ENCODE measurements around the gene COA3.

Gene COA3, protein sequence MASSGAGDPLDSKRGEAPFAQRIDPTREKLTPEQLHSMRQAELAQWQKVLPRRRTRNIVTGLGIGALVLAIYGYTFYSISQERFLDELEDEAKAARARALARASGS

DNA sequence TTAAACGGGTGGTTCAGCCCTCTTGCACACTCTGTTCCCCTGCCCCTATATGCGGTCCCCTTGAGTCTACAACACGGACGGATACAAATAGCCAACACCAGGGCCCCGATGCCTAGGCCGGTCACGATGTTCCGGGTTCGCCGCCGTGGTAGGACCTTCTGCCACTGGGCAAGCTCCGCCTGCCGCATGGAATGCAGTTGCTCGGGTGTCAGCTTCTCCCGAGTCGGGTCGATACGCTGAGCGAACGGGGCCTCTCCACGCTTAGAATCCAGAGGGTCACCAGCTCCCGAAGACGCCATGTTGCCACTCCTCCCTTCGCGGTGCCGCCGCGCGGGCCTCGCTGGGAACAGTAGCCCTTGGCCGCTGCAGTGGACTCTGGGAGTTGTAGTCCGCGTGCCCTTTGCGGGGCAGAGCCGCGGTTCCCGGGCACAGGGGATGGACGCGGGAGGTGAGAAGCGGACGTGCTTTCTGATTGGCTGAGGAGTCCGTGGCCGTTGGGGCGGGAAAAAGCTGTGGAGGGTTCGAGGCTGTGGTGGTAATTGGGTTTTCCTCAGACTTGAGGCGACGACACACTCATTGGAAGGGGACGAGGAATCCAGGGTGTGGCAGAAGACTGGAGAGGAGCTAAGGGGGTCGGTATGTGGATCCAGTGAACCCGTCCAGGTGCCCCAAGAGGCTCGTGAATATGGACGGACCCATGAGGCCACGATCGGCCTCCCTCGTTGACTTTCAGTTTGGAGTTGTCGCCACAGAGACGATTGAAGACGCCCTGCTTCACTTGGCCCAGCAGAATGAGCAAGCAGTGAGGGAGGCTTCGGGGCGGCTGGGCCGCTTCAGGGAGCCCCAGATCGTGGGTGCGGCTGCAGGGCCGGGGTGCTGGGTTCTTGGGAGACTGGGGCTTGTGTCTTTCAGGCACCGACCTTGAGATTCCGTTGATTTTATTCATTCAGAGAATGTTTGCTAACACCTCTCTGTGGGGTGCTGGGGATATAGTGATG, at the start of gene COA3, which contains the start of gene CNTD1:
Gene COA3, minus strand, starts transcription at position 322 of the 998 bp plus-strand sequence. Its CDS starts 23 bp downstream, at position 299.
Gene CNTD1, plus strand, starts transcription at position 479 of the 998 bp plus-strand sequence. Its CDS starts 207 bp downstream, at position 686.
- no peaks in the 10 kb centered on the region for H3K27me3 ChIP-seq (ENCODE audit: control insufficient read depth, insufficient read depth, low read length)
- peaks cover 4% of the 10 kb centered on the region for H3K4me1 ChIP-seq
- no peaks in the 10 kb centered on the region for H3K36me3 ChIP-seq (ENCODE audit: control insufficient read depth, insufficient read depth, low read length)
- TF ChIP-seq, protein P1, sequence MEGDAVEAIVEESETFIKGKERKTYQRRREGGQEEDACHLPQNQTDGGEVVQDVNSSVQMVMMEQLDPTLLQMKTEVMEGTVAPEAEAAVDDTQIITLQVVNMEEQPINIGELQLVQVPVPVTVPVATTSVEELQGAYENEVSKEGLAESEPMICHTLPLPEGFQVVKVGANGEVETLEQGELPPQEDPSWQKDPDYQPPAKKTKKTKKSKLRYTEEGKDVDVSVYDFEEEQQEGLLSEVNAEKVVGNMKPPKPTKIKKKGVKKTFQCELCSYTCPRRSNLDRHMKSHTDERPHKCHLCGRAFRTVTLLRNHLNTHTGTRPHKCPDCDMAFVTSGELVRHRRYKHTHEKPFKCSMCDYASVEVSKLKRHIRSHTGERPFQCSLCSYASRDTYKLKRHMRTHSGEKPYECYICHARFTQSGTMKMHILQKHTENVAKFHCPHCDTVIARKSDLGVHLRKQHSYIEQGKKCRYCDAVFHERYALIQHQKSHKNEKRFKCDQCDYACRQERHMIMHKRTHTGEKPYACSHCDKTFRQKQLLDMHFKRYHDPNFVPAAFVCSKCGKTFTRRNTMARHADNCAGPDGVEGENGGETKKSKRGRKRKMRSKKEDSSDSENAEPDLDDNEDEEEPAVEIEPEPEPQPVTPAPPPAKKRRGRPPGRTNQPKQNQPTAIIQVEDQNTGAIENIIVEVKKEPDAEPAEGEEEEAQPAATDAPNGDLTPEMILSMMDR (IDR thresholded peaks at IDR 0.05), result no peak
- no peak within 1 kb of the TSS for H3K9ac ChIP-seq
- H3K79me2 ChIP-seq, result no peaks in the 10 kb centered on the region
- H3K27ac ChIP-seq, result peak within 1 kb of the TSS; percentile 55
- H3K4me2 ChIP-seq (ENCODE audit: low read length), result peak within 1 kb of the TSS; percentile 93
- H3K4me3 ChIP-seq (ENCODE audit: low read depth, low read length), result peak within 1 kb of the TSS; percentile 84
- no peaks in the 10 kb centered on the region for H3K9me3 ChIP-seq (ENCODE audit: control insufficient read depth, low read length)
- peak within 1 kb of the TSS; percentile 86 for H2AFZ ChIP-seq

DNA sequence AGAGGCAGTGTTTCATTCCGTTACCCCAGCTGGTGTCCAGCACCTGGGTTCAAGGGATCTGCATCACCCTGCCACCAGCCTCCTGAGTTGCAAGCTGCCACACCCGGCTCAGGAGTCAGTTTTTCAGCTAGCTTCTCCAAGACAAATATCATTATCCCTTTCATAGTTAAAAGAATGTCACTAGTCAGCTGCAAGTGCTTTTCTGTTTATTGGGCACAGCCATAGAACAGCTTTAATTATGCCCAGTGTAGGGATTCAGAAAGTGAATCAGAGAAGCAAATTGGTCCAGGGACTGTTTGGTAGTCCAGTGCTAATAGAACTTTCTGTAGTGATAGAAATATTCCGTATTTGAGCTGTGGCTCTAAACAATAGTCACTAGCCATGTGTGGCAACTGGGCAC, 49.6 kb upstream of the COA3 start:
- Histone ChIP-seq H3K4me3 (ENCODE audit: low read depth, low read length) (no peak overlapping the region), H3K79me2 (no peaks in the 10 kb centered on the region), H3K9me3 (ENCODE audit: control insufficient read depth, low read length) (no peaks in the 10 kb centered on the region), H3K36me3 (ENCODE audit: control insufficient read depth, insufficient read depth, low read length) (no peaks in the 10 kb centered on the region), H3K27me3 (ENCODE audit: control insufficient read depth, insufficient read depth, low read length) (no peaks in the 10 kb centered on the region), H3K27ac (no peak overlapping the region), H3K9ac (no peak overlapping the region), H2AFZ (no peak overlapping the region), H3K4me1 (no peaks in the 10 kb centered on the region), H3K4me2 (ENCODE audit: low read length) (no peak overlapping the region)
- TF ChIP-seq, protein P1 (IDR thresholded peaks at IDR 0.05), result no peak

DNA sequence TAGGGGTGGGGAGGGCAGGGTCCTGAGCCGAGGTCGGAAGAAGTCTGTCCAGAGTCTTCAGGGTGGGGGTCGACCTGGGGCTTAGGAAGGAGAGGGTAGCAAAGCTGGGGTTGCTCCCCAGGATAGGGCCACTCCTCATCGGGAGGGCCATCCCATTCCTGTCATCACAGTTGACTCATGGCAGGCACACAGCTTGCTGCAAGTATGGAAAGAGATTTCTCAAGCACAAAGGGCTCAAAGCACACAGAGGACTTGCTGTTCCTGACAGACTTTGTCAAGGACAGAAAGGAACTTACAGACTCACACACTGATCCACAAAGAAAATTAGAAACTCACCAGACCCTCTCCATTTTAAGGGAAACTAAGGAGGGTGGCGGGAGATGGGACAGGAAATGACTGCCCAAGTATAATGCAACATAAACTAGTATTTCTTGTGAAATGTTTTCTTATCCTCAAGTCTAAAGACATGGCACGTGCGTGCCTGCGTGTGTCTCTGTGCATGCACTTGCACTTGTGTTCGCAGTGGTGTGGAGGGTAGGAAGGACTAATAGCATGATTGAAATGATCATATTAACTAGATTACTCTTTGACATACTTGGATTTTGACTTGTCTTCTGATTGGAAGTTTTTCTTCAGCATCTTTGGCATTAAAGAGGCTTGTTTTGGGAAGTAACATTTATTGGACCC, 48.2 kb upstream of the COA3 start:
- H3K79me2 ChIP-seq, result no peaks in the 10 kb centered on the region
- TF ChIP-seq, protein P1 (IDR thresholded peaks at IDR 0.05), result no peak
- no peak overlapping the region for H3K9ac ChIP-seq
- H3K27me3 ChIP-seq (ENCODE audit: control insufficient read depth, insufficient read depth, low read length), result no peaks in the 10 kb centered on the region
- H3K36me3 ChIP-seq (ENCODE audit: control insufficient read depth, insufficient read depth, low read length), result no peaks in the 10 kb centered on the region
- H2AFZ ChIP-seq, result no peak overlapping the region
- H3K27ac ChIP-seq, result no peak overlapping the region
- H3K4me2 ChIP-seq (ENCODE audit: low read length), result no peak overlapping the region
- H3K4me1 ChIP-seq, result no peaks in the 10 kb centered on the region
- H3K9me3 ChIP-seq (ENCODE audit: control insufficient read depth, low read length), result no peaks in the 10 kb centered on the region
- no peak overlapping the region for H3K4me3 ChIP-seq (ENCODE audit: low read depth, low read length)

DNA sequence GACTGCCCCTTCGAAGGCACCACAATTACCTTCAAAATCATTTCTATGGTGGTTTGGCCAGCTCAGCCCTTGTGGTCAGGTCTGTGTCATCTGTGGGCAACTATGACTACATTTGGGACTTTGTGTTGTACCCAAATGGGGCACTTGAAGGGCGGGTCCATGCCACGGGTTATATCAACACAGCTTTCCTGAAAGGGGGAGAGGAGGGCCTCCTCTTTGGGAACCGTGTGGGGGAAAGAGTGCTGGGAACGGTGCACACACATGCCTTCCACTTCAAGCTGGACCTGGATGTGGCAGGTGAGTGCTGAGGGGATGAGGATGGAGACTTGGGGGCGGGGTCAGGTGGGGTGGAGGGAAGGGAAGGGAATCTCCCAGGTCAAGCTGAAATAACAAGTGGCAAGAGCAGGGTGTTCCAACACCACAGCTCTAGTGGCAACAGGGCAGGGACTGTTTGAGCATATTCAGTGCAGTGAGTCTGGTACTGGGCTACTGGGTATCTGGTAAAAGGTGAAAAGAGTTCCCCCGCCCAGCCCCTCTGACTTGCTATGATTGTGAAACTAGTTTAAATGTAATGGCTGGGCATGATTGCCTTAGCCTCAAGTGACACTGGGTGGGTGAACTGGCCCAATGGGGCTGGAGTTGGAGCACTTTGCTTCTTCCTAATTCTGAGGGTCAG, 47.6 kb upstream of the COA3 start:
- Histone ChIP-seq H3K27ac (no peak overlapping the region), H3K4me3 (ENCODE audit: low read depth, low read length) (no peak overlapping the region), H3K4me2 (ENCODE audit: low read length) (no peak overlapping the region), H3K36me3 (ENCODE audit: control insufficient read depth, insufficient read depth, low read length) (no peaks in the 10 kb centered on the region), H3K9me3 (ENCODE audit: control insufficient read depth, low read length) (no peaks in the 10 kb centered on the region), H3K4me1 (no peaks in the 10 kb centered on the region), H3K79me2 (no peaks in the 10 kb centered on the region), H3K27me3 (ENCODE audit: control insufficient read depth, insufficient read depth, low read length) (no peaks in the 10 kb centered on the region), H2AFZ (no peak overlapping the region), H3K9ac (no peak overlapping the region)
- TF ChIP-seq, protein P1 (IDR thresholded peaks at IDR 0.05), result no peak
